Thymus (tissue), 14 donors: ENCODE results near the gene LORICRIN. TPM values are rescaled to one million over a fixed set of nuclear protein-coding genes. Genes with fewer than 3 reads are reported as not detected.
"Not testable (repeated sequence)": the region's sequence is repeated elsewhere in the genome, so short reads cannot be mapped to it uniquely, and the experiment has no call there.

Source experiments
- DNase-seq, 9 donors: peaks; one replicate each; pipeline ENCODE4 v3.0.0-alpha.2; 2013; ENCODE audit warnings: low spot score in 9 of 9, low read depth in 6 of 9, missing footprints in 1 of 9
- H3K27ac ChIP-seq, 2 donors: one replicate each; pipeline ENCODE4 v1.5.1; 2013; ENCODE audit warnings: control low read depth in 1 of 2, low read depth in 1 of 2, low read length in 1 of 2, mild to moderate bottlenecking in 1 of 2, moderate library complexity in 1 of 2
- H3K27me3 ChIP-seq, 2 donors: one replicate each; pipeline ENCODE4 v1.5.1; 2013; ENCODE audit warnings: low read length in 1 of 2; ENCODE audit not compliant: control insufficient read depth in 2 of 2, insufficient read depth in 1 of 2
- H3K36me3 ChIP-seq, 2 donors: one replicate each; pipeline ENCODE4 v1.5.1; 2013; ENCODE audit warnings: low read length in 1 of 2, mild to moderate bottlenecking in 1 of 2, moderate library complexity in 1 of 2; ENCODE audit not compliant: control insufficient read depth in 2 of 2, insufficient read depth in 2 of 2
- H3K4me1 ChIP-seq, 2 donors: one replicate each; pipeline ENCODE4 v1.5.1; 2013; ENCODE audit warnings: low read length in 2 of 2; ENCODE audit not compliant: control insufficient read depth in 2 of 2, insufficient read depth in 2 of 2
- H3K4me3 ChIP-seq, 2 donors: one replicate each; pipeline ENCODE4 v1.5.1; 2013; ENCODE audit warnings: low read length in 2 of 2, control low read depth in 1 of 2, mild to moderate bottlenecking in 1 of 2
- H3K9me3 ChIP-seq, 2 donors: one replicate each; pipeline ENCODE4 v1.5.1; 2013; ENCODE audit warnings: low read length in 1 of 2, mild to moderate bottlenecking in 1 of 2; ENCODE audit not compliant: control insufficient read depth in 2 of 2, insufficient read depth in 1 of 2
- WGBS: extraction: QIAGEN DNeasy Blood & Tissue Kit; methylation state at CpG from one replicate; pipeline ENCODE4 v1.1.7; 2013; 5-methylcytosine and 5-hydroxymethylcytosine counted together
- long read RNA-seq, 10 donors: transcript quantifications; one replicate each; lab custom pipeline, GENCODE V29; 2026
- polyA plus RNA-seq: library from polyadenylated mRNA; stranded (reverse); fragments of 200-250 nt; gene quantifications from one replicate; pipeline ENCODE4 v1.2.3, GENCODE V29; 2013
- total RNA-seq: library from RNA; stranded (reverse); fragments of 120-200 nt; gene quantifications from one replicate; pipeline ENCODE4 v1.2.4, GENCODE V29; 2013
- donor health status: healthy.

The LORICRIN gene, protein sequence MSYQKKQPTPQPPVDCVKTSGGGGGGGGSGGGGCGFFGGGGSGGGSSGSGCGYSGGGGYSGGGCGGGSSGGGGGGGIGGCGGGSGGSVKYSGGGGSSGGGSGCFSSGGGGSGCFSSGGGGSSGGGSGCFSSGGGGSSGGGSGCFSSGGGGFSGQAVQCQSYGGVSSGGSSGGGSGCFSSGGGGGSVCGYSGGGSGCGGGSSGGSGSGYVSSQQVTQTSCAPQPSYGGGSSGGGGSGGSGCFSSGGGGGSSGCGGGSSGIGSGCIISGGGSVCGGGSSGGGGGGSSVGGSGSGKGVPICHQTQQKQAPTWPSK
- total RNA-seq: 0.33 TPM
- 8.6 TPM for polyA plus RNA-seq
- long read RNA-seq, donor 1: 0 reads
- long read RNA-seq, donor 2: 0 reads
- long read RNA-seq, donor 3: 0 reads
- long read RNA-seq, donor 4: 0 reads
- long read RNA-seq, donor 5: 0 reads
- long read RNA-seq, donor 6: 0 reads
- long read RNA-seq, donor 7: 0 reads
- long read RNA-seq, donor 8: 0 reads
- long read RNA-seq, donor 9, partial matches to known transcripts: 0 of 1 reads
- long read RNA-seq, donor 9, other reads (novel, unspliced or antisense): 0 of 1 reads
- long read RNA-seq, donor 10: 0 reads

DNA sequence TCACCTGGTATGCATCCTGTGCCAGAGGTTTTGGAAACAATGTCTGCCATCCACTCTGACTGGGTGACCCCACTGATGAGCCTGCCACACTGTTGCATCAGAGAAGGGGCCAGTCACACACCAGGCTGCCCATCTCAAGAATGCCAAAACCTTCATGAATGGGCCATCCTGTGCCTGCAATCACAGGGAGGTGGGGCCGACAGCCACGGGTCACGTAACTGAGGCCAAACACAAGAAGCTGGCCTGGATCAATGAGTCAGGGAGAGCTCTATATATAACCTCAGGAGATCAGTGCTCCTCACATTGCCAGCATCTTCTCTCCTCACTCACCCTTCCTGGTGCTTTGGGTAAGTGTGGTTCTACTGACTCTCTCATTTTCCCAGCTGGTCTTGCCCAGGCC, at the start of gene LORICRIN:
Gene LORICRIN (plus strand): TSS at position 301 of the 400 bp plus-strand sequence. CDS start 1,263 bp downstream, outside the sequence.
- Histone ChIP-seq H3K4me3 (no peak within 1 kb of the TSS), H3K36me3 (no peaks in the 10 kb centered on the region), H3K27ac (no peak within 1 kb of the TSS), H3K27me3 (peaks cover 33 to 56% of the 10 kb centered on the region in 2 donors), H3K9me3 (no peaks in the 10 kb centered on the region), H3K4me1 (peaks cover 3 to 9% of the 10 kb centered on the region in 2 donors)
- no peak for DNase-seq
- WGBS: 96% methylated on average over 3 of the region's 3 CpGs

DNA sequence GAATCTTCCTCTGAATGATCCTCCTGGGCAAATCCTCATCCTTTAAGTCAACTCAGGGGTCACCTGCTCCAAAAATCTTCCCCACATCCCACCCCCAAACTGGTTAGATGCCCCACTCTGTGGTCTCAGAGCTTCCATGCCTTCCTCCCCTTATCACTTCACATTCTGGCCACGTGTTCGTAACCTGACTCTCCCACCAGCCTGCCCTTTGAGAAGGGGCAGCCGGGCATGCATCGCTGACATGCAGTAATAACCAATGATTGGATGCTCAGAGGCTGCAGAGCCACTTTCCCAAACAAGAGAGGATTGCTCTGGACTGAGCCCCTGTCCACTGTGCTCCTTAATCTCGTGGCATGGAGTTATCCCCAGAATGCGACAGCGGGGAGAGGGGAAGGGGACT, 49.3 kb upstream of the LORICRIN start:
- no peaks in the 10 kb centered on the region for H3K9me3 ChIP-seq
- H3K27ac ChIP-seq: no peak overlapping the region
- no peak for DNase-seq
- no peaks in the 10 kb centered on the region for H3K36me3 ChIP-seq
- 71% methylated on average over 7 of the region's 7 CpGs for WGBS
- H3K27me3 ChIP-seq: no peaks in the 10 kb centered on the region
- H3K4me3 ChIP-seq: no peak overlapping the region
- H3K4me1 ChIP-seq: no peaks in the 10 kb centered on the region

DNA sequence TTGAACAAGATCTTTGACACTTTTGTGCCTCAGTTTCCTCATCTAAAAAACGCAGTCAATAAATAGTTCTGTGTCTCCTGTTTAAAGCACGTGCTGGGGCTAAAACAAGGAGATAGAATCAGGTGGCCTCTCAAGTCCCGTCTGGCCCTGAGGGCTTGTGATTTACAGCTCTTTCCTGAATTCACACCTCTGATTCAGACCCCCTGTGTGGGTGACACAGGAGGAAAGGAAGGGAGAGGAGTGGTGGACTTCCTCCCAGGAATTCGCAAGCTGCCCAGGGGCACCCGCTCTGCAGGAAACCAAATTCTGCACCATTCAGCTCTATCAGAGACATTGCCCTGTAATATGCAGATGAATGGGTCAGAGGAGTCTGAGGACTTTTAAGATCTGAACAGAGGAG, 47.3 kb upstream of the LORICRIN start:
- Histone ChIP-seq H3K27ac (no peak overlapping the region), H3K4me3 (no peak overlapping the region), H3K9me3 (no peaks in the 10 kb centered on the region), H3K27me3 (no peaks in the 10 kb centered on the region), H3K36me3 (no peaks in the 10 kb centered on the region), H3K4me1 (no peaks in the 10 kb centered on the region)
- 21% methylated on average over 5 of the region's 5 CpGs for WGBS
- DNase-seq: no peak

- no peaks in the 10 kb centered on the region for H3K27me3 ChIP-seq
- WGBS: 96% methylated on average over 4 of the region's 4 CpGs
- H3K4me1 ChIP-seq: no peaks in the 10 kb centered on the region
- no peak for DNase-seq
- H3K27ac ChIP-seq: no peak overlapping the region
- H3K9me3 ChIP-seq: no peaks in the 10 kb centered on the region
- H3K36me3 ChIP-seq: no peaks in the 10 kb centered on the region
- no peak overlapping the region for H3K4me3 ChIP-seq
Observed at GRCh38 chr1:153213519-153213918, 46.0 kb upstream of the LORICRIN start.

- 72% methylated on average over 3 of the region's 3 CpGs for WGBS
- H3K4me3 ChIP-seq: no peak within 1 kb of the TSS
- no peaks in the 10 kb centered on the region for H3K27me3 ChIP-seq
- no peaks in the 10 kb centered on the region for H3K9me3 ChIP-seq
- H3K27ac ChIP-seq: no peak within 1 kb of the TSS
- H3K36me3 ChIP-seq: no peaks in the 10 kb centered on the region
- no peak for DNase-seq
- no peaks in the 10 kb centered on the region for H3K4me1 ChIP-seq
Observed at GRCh38 chr1:153217212-153217611, 42.3 kb upstream of the LORICRIN start, which contains the start of gene PRR9. TSS of gene PRR9 (plus strand) at chr1:153217584. CDS start at chr1:153218145, 561 bp downstream.

GRCh38 chr1:153217744-153218416, 41.6 kb upstream of the LORICRIN start:
- WGBS: 74% methylated on average over 2 of the region's 2 CpGs

GRCh38 chr1:153220606-153221303, 38.7 kb upstream of the LORICRIN start:
- no peak overlapping the region for H3K4me3 ChIP-seq
- H3K27me3 ChIP-seq: no peaks in the 10 kb centered on the region
- 59% methylated on average over 6 of the region's 6 CpGs for WGBS
- no peaks in the 10 kb centered on the region for H3K9me3 ChIP-seq
- no peak for DNase-seq
- H3K4me1 ChIP-seq: no peaks in the 10 kb centered on the region
- H3K36me3 ChIP-seq: no peaks in the 10 kb centered on the region
- H3K27ac ChIP-seq: no peak overlapping the region

More at GRCh38 chr1:153217744-153218416, 41.6 kb upstream of the LORICRIN start:
- Histone ChIP-seq H3K4me1 (no peaks in the 10 kb centered on the region), H3K9me3 (no peaks in the 10 kb centered on the region), H3K4me3 (no peak overlapping the region), H3K27me3 (no peaks in the 10 kb centered on the region), H3K36me3 (no peaks in the 10 kb centered on the region), H3K27ac (no peak overlapping the region)
- no peak for DNase-seq

GRCh38 chr1:153223040-153223891, 36.2 kb upstream of the LORICRIN start:
- 64% methylated on average over 16 of the region's 16 CpGs for WGBS

More at GRCh38 chr1:153223040-153223891, 36.2 kb upstream of the LORICRIN start:
- H3K36me3 ChIP-seq, H3K4me3 ChIP-seq, H3K4me1 ChIP-seq, H3K27me3 ChIP-seq, H3K27ac ChIP-seq, H3K9me3 ChIP-seq: not testable (repeated sequence)
- DNase-seq: peak in 2 of 9 donors; percentile 31 to 41
